HAP-1 (cell line): Measurements from ENCODE around the gene RAD51B.

Experiments
- DNase-seq, 2 experiments: peaks; one replicate each; pipeline ENCODE4 v3.0.0-alpha.2; 2016 to 2020; ENCODE audit warnings: low spot score in 2 of 2
- H3K27me3 ChIP-seq: fragments of 250-450 bp; sonication (Bioruptor Pico); 2 replicates; pipeline ENCODE4 v1.5.1; 2020; ENCODE audit warnings: low read depth, mild to moderate bottlenecking, moderate library complexity
- H3K36me3 ChIP-seq: fragments of 250-450 bp; sonication (Bioruptor Pico); replicated peaks from 2 replicates; pipeline ENCODE4 v1.5.1; 2020; ENCODE audit warnings: mild to moderate bottlenecking
- H3K4me1 ChIP-seq: fragments of 250-450 bp; sonication (Bioruptor Pico); 2 replicates; pipeline ENCODE4 v1.5.1; 2020; ENCODE audit warnings: mild to moderate bottlenecking
- H3K4me3 ChIP-seq: fragments of 250-450 bp; sonication (Bioruptor Pico); 2 replicates; pipeline ENCODE4 v1.5.1; 2020; ENCODE audit warnings: mild to moderate bottlenecking, moderate library complexity
- H3K9me3 ChIP-seq: fragments of 250-450 bp; sonication (Bioruptor Pico); 2 replicates; pipeline ENCODE4 v1.5.1; 2020; ENCODE audit warnings: mild to moderate bottlenecking, moderate library complexity
- in situ Hi-C: fragments of 300-500 bp; cut with MboI; formaldehyde crosslinking; loops from 3 replicates; pipeline ENCODE4 v1.14.3; 2020; ENCODE audit warnings: low sequenced_read_pairs, inconsistent platforms, mixed read lengths

RAD51B gene

DNA sequence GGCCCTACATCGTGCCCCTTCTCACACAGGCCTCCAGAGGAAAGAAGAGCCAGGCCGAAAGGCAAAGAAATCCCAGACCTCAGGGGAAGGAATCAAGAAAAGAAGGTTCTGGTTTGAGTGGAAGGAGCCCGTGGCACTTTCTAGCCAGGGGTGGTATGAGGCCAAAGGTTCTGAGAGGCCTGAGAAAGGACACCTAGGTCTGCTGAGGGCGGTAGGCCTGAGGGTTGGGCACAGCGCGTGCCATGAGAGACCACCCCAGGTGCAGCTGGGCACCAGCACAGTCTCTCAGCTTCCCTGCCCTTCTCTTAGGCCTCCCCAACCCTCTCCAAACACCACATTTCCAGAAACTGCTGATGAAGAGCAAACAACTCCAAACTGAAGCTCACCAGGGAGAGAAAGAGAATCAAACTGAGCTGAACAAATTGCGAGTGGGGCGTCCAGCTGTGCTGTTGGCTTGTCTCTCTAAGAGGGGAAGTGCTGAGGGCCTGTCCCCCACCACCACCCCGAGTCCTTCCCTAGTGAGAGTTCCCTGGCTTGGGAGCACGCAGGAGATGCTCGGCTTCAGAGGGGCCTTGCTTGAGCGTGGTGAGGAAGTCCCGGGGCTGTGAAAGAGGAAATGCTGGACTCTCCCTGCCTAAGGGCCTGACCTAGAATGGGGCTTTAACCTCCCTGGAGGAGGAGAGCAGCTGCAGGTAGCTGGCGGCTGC lies 788.4 kb downstream of the RAD51B start:
- DNase-seq = no peak
- Histone ChIP-seq H3K4me3 (no peak overlapping the region), H3K36me3 (no peaks in the 10 kb centered on the region), H3K9me3 (no peaks in the 10 kb centered on the region), H3K4me1 (no peaks in the 10 kb centered on the region), H3K27me3 (no peaks in the 10 kb centered on the region)
- in situ Hi-C loops = no loop called here

- Histone ChIP-seq H3K9me3 (no peaks in the 10 kb centered on the region), H3K36me3 (no peaks in the 10 kb centered on the region), H3K4me1 (no peaks in the 10 kb centered on the region), H3K27me3 (no peaks in the 10 kb centered on the region), H3K4me3 (no peak overlapping the region)
- DNase-seq = no peak
- in situ Hi-C loops = no loop called here
Measured at GRCh38 chr14:68608574-68608962, 789.0 kb downstream of the RAD51B start.

GRCh38 chr14:68609012-68609411 lies 789.4 kb downstream of the RAD51B start:
- DNase-seq = no peak
- H3K4me1 ChIP-seq = no peaks in the 10 kb centered on the region
- in situ Hi-C loops = no loop called here
- no peaks in the 10 kb centered on the region for H3K27me3 ChIP-seq
- H3K4me3 ChIP-seq = no peak overlapping the region
- H3K36me3 ChIP-seq = no peaks in the 10 kb centered on the region
- H3K9me3 ChIP-seq = no peaks in the 10 kb centered on the region

DNA sequence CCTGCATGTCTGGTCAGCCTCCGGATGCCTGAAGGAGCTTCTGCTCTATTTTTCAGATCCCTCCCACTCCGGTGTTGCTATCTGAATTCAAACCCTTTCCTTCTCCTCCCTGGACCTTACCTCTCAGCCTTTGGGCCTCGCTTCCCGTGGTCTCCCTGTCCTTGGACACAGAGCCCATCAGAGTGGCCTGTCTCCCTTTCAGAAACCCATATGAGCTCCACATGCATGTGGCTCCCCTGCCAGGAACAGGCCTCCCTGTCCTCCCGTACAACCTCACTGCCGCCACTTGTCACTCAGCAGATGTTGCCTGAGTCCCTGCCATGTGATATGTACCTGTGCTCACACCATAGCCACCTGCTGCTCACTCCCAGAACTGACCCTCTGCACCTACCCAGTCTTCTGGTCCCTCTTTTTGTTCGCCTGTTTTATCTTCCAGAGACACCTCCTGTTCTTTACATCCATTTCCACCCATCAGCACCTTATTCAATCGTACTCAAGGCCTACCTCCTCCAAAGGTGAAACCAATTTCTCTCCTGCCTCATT lies 790.7 kb downstream of the RAD51B start:
- Histone ChIP-seq H3K9me3 (no peaks in the 10 kb centered on the region), H3K36me3 (no peaks in the 10 kb centered on the region), H3K4me3 (no peak overlapping the region), H3K4me1 (no peaks in the 10 kb centered on the region), H3K27me3 (no peaks in the 10 kb centered on the region)
- in situ Hi-C loops = no loop called here
- no peak for DNase-seq

GRCh38 chr14:68611599-68611998 lies 792.0 kb downstream of the RAD51B start:
- no peaks in the 10 kb centered on the region for H3K36me3 ChIP-seq
- no peak for DNase-seq
- in situ Hi-C loops = no loop called here
- no peaks in the 10 kb centered on the region for H3K4me1 ChIP-seq
- no peaks in the 10 kb centered on the region; the same call in 1 of the 2 replicates for H3K9me3 ChIP-seq
- no peaks in the 10 kb centered on the region for H3K27me3 ChIP-seq
- H3K4me3 ChIP-seq = no peak overlapping the region

DNA sequence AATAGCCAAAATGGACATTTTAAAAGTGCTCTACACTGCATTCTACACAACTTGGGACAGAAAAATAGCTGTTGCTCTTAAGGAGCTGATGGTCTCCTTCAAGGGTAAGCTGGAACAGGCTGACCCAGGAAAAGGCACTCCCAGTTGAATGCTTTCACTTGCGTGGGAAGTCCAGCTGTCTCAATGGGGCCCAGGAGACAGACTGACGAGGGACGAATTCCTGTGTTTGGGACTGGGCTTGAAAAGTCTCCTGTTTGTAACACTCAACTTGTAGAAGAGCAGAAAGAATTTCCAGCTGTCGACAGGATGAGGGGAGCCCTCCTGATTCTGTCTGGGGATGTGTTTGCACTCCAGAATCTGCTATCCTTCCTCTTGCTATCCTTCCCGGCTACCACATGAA lies 792.5 kb downstream of the RAD51B start:
- H3K4me3 ChIP-seq = no peak overlapping the region
- no peaks in the 10 kb centered on the region for H3K36me3 ChIP-seq
- no peaks in the 10 kb centered on the region for H3K27me3 ChIP-seq
- DNase-seq = no peak
- H3K9me3 ChIP-seq = no peaks in the 10 kb centered on the region; the same call in 1 of the 2 replicates
- H3K4me1 ChIP-seq = no peaks in the 10 kb centered on the region
- in situ Hi-C loops = no loop called here

DNA sequence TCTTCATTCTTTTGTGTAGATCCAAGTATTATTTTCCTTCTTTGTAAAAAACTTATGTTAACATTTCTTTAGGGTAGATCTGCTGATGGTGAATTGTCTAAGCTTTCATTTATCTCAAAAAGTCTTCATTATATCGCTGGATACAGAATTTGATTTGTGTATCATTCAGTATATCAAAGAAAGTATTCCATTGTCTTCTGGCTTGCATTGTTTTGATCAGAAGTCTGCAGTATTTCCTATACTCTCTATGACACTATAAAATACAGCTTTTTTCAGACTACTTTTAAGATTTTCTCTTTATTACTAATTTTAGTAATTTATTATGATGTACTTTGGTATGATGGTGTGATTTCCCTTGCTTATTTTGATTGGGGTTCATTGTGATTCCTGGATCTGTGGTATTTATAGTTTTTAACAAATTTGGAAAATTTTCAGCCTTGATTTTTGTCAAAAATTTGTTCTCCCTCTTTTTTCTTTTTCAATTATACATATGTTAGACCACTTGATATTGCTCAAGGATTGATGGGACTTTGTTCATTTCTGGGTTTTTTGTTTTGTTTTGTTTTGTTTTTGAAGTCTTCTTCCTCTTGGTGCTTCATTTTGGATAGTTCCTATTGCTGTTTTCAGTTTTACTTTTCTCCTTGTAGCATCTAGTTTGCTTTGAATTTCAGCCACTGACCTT lies 796.8 kb downstream of the RAD51B start:
- Histone ChIP-seq H3K4me3 (no peak overlapping the region), H3K4me1 (no peaks in the 10 kb centered on the region), H3K27me3 (no peaks in the 10 kb centered on the region), H3K9me3 (no peaks in the 10 kb centered on the region; the same call in 1 of the 2 replicates), H3K36me3 (no peaks in the 10 kb centered on the region)
- DNase-seq = no peak
- in situ Hi-C loops = no loop called here

GRCh38 chr14:68619790-68620574 lies 800.4 kb downstream of the RAD51B start:
- H3K9me3 ChIP-seq = no peaks in the 10 kb centered on the region; the same call in 1 of the 2 replicates
- in situ Hi-C loops = no loop called here
- no peaks in the 10 kb centered on the region for H3K4me1 ChIP-seq
- H3K36me3 ChIP-seq = no peaks in the 10 kb centered on the region
- no peak for DNase-seq
- H3K27me3 ChIP-seq = no peaks in the 10 kb centered on the region
- no peak overlapping the region for H3K4me3 ChIP-seq

DNA sequence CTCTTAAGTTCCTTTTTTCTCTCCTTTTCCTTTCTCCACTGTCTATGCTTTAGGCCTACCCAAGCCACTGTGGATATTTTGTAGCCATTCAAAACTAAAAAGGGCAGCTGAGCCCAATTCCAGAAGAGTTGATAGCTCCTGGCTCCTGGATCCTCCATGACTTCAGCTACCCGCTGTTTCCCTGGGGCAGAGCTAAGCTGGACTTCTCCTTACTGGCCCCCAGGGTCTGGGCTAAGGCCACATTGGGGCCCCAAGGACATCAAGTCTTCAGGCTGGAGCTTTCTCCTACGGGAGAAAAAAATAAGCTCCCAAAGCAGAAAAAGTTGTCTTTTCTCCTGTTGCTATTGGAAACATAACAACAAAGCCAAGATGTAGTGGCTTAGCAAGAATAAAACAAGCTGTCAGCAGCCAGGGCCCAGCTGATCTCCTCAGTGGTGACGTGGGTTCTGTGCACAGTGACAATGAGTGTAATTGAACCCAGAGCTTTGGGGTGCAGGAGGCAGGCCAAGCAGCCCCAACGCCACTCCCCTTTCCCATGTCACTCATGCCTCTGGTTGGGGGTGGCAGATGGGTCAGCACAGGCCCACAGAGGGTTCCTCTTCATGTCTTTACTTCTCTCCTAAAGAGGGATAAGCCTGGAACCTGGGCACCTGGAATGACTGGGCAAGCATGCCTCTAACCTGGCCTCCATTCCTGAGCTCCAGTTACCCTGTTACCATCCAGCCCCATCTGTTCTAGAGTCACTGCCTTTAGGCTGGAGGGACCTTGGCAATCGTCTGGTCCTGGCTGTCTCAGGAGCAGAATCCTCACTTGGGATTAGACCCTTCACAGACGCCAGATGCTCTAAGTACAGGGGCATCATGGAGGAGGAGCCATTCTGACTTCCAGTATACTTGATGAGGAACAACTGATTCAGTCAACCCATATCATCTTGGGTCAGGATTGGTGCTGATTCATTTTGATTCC lies 802.1 kb downstream of the RAD51B start:
- no peak for DNase-seq
- Histone ChIP-seq H3K4me1 (no peaks in the 10 kb centered on the region), H3K4me3 (no peak overlapping the region), H3K36me3 (no peaks in the 10 kb centered on the region), H3K27me3 (no peaks in the 10 kb centered on the region), H3K9me3 (no peaks in the 10 kb centered on the region)
- in situ Hi-C loops = no loop called here

GRCh38 chr14:68622856-68623255 lies 803.3 kb downstream of the RAD51B start:
- DNase-seq = no peak

DNA sequence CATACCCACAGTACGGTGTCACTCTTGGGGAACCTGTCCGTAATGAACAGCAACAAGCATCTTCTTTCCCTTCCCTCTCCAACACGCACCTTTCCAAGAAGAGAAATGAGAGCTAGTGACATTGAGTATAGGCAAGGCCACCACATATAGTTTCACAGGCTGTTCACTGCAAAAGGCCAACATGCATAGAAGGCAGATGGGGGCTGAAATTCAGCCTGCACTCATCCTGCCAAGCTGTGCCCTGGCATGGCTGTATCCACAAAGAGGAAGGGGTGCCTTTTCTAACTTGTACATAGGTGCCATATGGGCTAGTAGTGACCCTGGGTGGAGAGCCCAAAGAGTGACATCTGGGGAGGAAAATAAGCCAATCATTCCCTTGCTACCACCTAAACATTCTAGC lies 803.7 kb downstream of the RAD51B start:
- H3K4me1 ChIP-seq = no peaks in the 10 kb centered on the region
- H3K4me3 ChIP-seq = no peak overlapping the region
- no peak for DNase-seq
- in situ Hi-C loops = no loop called here
- no peaks in the 10 kb centered on the region for H3K27me3 ChIP-seq
- no peaks in the 10 kb centered on the region for H3K36me3 ChIP-seq
- H3K9me3 ChIP-seq = no peaks in the 10 kb centered on the region

More at GRCh38 chr14:68622856-68623255, 803.3 kb downstream of the RAD51B start:
- no peaks in the 10 kb centered on the region for H3K9me3 ChIP-seq
- in situ Hi-C loops = no loop called here
- no peaks in the 10 kb centered on the region for H3K36me3 ChIP-seq
- H3K4me1 ChIP-seq = no peaks in the 10 kb centered on the region
- no peak overlapping the region for H3K4me3 ChIP-seq
- no peaks in the 10 kb centered on the region for H3K27me3 ChIP-seq

- H3K36me3 ChIP-seq = no peaks in the 10 kb centered on the region
- in situ Hi-C loops = no loop called here
- DNase-seq = no peak
- H3K27me3 ChIP-seq = no peaks in the 10 kb centered on the region
- no peaks in the 10 kb centered on the region for H3K9me3 ChIP-seq
- H3K4me1 ChIP-seq = no peaks in the 10 kb centered on the region
- H3K4me3 ChIP-seq = no peak overlapping the region
Measured at GRCh38 chr14:68623826-68624225, 804.2 kb downstream of the RAD51B start.
